Keratinocyte (primary cell): ENCODE data around the gene DRG2. TPM values are rescaled to one million over a fixed set of nuclear protein-coding genes. Genes with fewer than 3 reads are reported as not detected.

Experiments used
- DNase-seq: peaks from one replicate; pipeline ENCODE4 v3.0.0-alpha.2; 2011; ENCODE audit warnings: low read depth, missing footprints, low spot score
- FAIRE-seq: peaks from 2 replicates; lab custom pipeline; 2011; peaks lifted over from hg19 to GRCh38; lab: Jason Lieb, UNC
- H2AFZ ChIP-seq: 2 replicates; pipeline ENCODE4 v1.6.0; 2012; ENCODE audit warnings: low read length, control low read depth, inconsistent platforms; ENCODE audit not compliant: control insufficient read depth
- H3K27ac ChIP-seq: 2 replicates; pipeline ENCODE4 v1.5.1; 2011; ENCODE audit warnings: low read length; ENCODE audit not compliant: control insufficient read depth, insufficient read depth
- H3K27me3 ChIP-seq: 3 replicates; pipeline ENCODE4 v1.6.0; 2011; ENCODE audit warnings: low read length; ENCODE audit not compliant: control insufficient read depth, insufficient read depth; ENCODE audit errors: extremely low read depth
- H3K36me3 ChIP-seq, 2 experiments: 2 replicates in 1 of 2; 3 replicates in 1 of 2; pipeline ENCODE4 v1.5.1; 2011; ENCODE audit warnings: low read length in 2 of 2, mild to moderate bottlenecking in 1 of 2; ENCODE audit not compliant: control insufficient read depth in 2 of 2, insufficient read depth in 2 of 2; ENCODE audit errors: extremely low read depth in 1 of 2
- H3K4me1 ChIP-seq: 3 replicates; pipeline ENCODE4 v1.5.1; 2011; ENCODE audit warnings: low read length; ENCODE audit not compliant: control insufficient read depth, insufficient read depth; ENCODE audit errors: extremely low read depth
- H3K4me2 ChIP-seq: 3 replicates; pipeline ENCODE4 v1.6.0; 2011; ENCODE audit warnings: low read depth, low read length; ENCODE audit not compliant: control insufficient read depth, insufficient read depth; ENCODE audit errors: extremely low read depth
- H3K4me3 ChIP-seq, 3 experiments: fragments of 200-600 bp in 1 of 3; sonication (generic) in 1 of 3; 2 replicates in 2 of 3; 3 replicates in 1 of 3; pipeline ENCODE4 v1.5.1; 2011 to 2016; ENCODE audit warnings: low read length in 3 of 3, mild to moderate bottlenecking in 3 of 3, control low read depth in 2 of 3, inconsistent platforms in 1 of 3, low read depth in 1 of 3, mixed read lengths in 1 of 3, mixed run types in 1 of 3, moderate library complexity in 1 of 3; ENCODE audit not compliant: control insufficient read depth in 2 of 3, insufficient read depth in 2 of 3; ENCODE audit errors: extremely low read depth in 1 of 3
- H3K79me2 ChIP-seq: 2 replicates; pipeline ENCODE4 v1.6.0; 2012; ENCODE audit warnings: low read length; ENCODE audit not compliant: control insufficient read depth, insufficient read depth
- H3K9ac ChIP-seq: 3 replicates; pipeline ENCODE4 v1.6.0; 2011; ENCODE audit warnings: low read length; ENCODE audit not compliant: control insufficient read depth, insufficient read depth; ENCODE audit errors: extremely low read depth
- H3K9me1 ChIP-seq: 3 replicates; pipeline ENCODE4 v1.6.0; 2011; ENCODE audit warnings: low read length; ENCODE audit not compliant: control insufficient read depth, insufficient read depth; ENCODE audit errors: extremely low read depth
- H3K9me3 ChIP-seq: 2 replicates; pipeline ENCODE4 v1.5.1; 2012; ENCODE audit warnings: low read depth, low read length; ENCODE audit not compliant: control insufficient read depth
- H4K20me1 ChIP-seq: 3 replicates; pipeline ENCODE4 v1.6.0; 2011; ENCODE audit warnings: low read length; ENCODE audit not compliant: control insufficient read depth, insufficient read depth; ENCODE audit errors: extremely low read depth
- CTCF ChIP-seq, 3 experiments: IDR thresholded peaks in 1 of 3; conservative IDR thresholded peaks in 1 of 3; optimal IDR thresholded peaks in 1 of 3; 2 replicates in 2 of 3; 3 replicates in 1 of 3; pipeline versions ENCODE3 to v1.5.1; 2011; ENCODE audit warnings: low read length in 3 of 3, mild to moderate bottlenecking in 3 of 3, moderate library complexity in 2 of 3, control low read depth in 1 of 3, inconsistent platforms in 1 of 3; ENCODE audit not compliant: insufficient read depth in 2 of 3; ENCODE audit errors: extremely low read depth in 1 of 3
- EZH2 ChIP-seq: IDR thresholded peaks from one replicate; pipeline ENCODE4 v1.6.1; 2012; ENCODE audit warnings: inconsistent platforms, mild to moderate bottlenecking, low read length, moderate library complexity
- dilution Hi-C: fragments of 300-500 bp; cut with MboI; formaldehyde crosslinking; loops from one replicate; pipeline ENCODE4 v1.7.0; 2020; ENCODE audit warnings: low sequenced_read_pairs; ENCODE audit not compliant: extremely low pct_ligation_motif_present
- polyA plus RNA-seq, 5 experiments: library from polyadenylated mRNA; depleted of rRNA in 3 of 5; stranded (reverse) in 3 of 5; stranded (forward) in 1 of 5; unstranded in 1 of 5; fragments of >200 nt; gene quantifications; 1 replicate in 1 of 5; 2 replicates in 3 of 5; 3 replicates in 1 of 5; pipeline versions ENCODE4 v1.2.1 to v1.2.3, GENCODE V29; 2011 to 2012; ENCODE audit warnings: missing spikeins in 2 of 5, low read depth in 1 of 5, low replicate concordance in 1 of 5

Gene DRG2
- polyA plus RNA-seq, 1 donor (not counting 4 experiments of a cell fraction or from before 2014, with no cell fraction given): 36.4 TPM

GRCh38 chr17:18107061-18107790 is 19.5 kb downstream of the DRG2 start:
- Histone ChIP-seq H3K79me2 (no peaks in the 10 kb centered on the region), H3K4me2 (no peak overlapping the region), H4K20me1 (no peaks in the 10 kb centered on the region), H3K27me3 (no peaks in the 10 kb centered on the region), H3K36me3 (peaks cover 10 to 30% of the 10 kb centered on the region in 2 experiments), H2AFZ (no peak overlapping the region), H3K4me3 (no peak overlapping the region), H3K9me1 (no peaks in the 10 kb centered on the region), H3K4me1 (no peaks in the 10 kb centered on the region), H3K27ac (no peak overlapping the region), H3K9me3 (no peaks in the 10 kb centered on the region), H3K9ac (no peak overlapping the region)
- dilution Hi-C loops: no loop called here
- FAIRE-seq (no peak), DNase-seq (no peak)
- TF ChIP-seq CTCF (optimal IDR thresholded peaks at IDR 0.05 in 1 of 3, IDR thresholded peaks at IDR 0.05 in 1 of 3, conservative IDR thresholded peaks at IDR 0.05 in 1 of 3; ENCODE audit: extremely low read depth in 1 of 3, insufficient read depth in 2 of 3, low read length in 3 of 3): no peak

DNA sequence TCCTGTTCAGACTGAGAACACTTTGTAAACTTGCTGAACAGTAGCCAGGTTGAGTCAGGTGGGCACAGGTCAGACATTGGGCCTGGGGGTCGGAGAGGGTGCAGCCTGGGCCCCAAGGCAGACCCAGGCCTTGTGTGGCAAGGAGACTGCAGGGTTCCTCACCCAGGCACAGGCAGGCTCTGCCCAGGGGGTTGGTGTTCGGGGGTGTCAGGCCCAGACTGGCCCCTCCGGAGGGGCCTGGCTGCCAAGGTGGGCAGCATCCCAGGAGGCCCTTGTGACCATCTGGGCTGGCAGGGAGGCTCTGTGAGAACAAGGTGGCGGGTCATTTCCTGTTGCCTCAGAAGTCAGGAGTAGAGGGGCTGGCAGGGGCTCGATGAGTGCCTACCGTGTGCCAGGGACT is 20.2 kb downstream of the DRG2 start:
- Histone ChIP-seq H3K9me1 (no peaks in the 10 kb centered on the region), H3K4me2 (no peak overlapping the region), H2AFZ (no peak overlapping the region), H4K20me1 (no peaks in the 10 kb centered on the region), H3K79me2 (no peaks in the 10 kb centered on the region), H3K9ac (no peak overlapping the region), H3K27ac (no peak overlapping the region), H3K27me3 (no peaks in the 10 kb centered on the region), H3K36me3 (peaks cover 10 to 27% of the 10 kb centered on the region in 2 experiments), H3K4me1 (no peaks in the 10 kb centered on the region), H3K4me3 (no peak overlapping the region), H3K9me3 (no peaks in the 10 kb centered on the region)
- DNase-seq (no peak), FAIRE-seq (no peak)
- TF ChIP-seq CTCF (optimal IDR thresholded peaks at IDR 0.05 in 1 of 3, IDR thresholded peaks at IDR 0.05 in 1 of 3, conservative IDR thresholded peaks at IDR 0.05 in 1 of 3; ENCODE audit: extremely low read depth in 1 of 3, insufficient read depth in 2 of 3, low read length in 3 of 3) (no peak), EZH2 (no peak)
- dilution Hi-C loops: no loop called here
